WTC11 (cell line): ENCODE measurements around the gene DENND6A. TPM values are rescaled to one million over a fixed set of nuclear protein-coding genes. Genes with fewer than 3 reads are reported as not detected.

Experiments
- ATAC-seq: fragments of 200-7000 bp; cut with Tn5 transposase; 2 replicates; pipeline ENCODE4 v1.10.0; 2021; ENCODE audit warnings: mild to moderate bottlenecking, moderate library complexity
- CTCF ChIA-PET: fragments of 300-600 bp; sonication (Branson Sonifier 250); formaldehyde crosslinking; loops from one replicate; lab custom pipeline; 2021; ENCODE audit warnings: antibody characterized with exemption; lab: Charles Lee
- POLR2A ChIA-PET: fragments of 350-600 bp; sonication (Branson Sonifier 250); formaldehyde crosslinking; loops from one replicate; lab custom pipeline; 2021; ENCODE audit warnings: antibody characterized with exemption; lab: Charles Lee
- DNase-seq: peaks from one replicate; pipeline ENCODE4 v3.0.0; 2021; ENCODE audit warnings: low spot score
- H3K27ac Mint-ChIP-seq: 2 replicates; pipeline ENCODE4 v1.8.0; 2021; ENCODE audit warnings: mixed read lengths
- H3K27me3 Mint-ChIP-seq: 2 replicates; pipeline ENCODE4 v1.8.0; 2021; ENCODE audit warnings: low read depth, mild to moderate bottlenecking, moderate library complexity, mixed read lengths
- H3K36me3 Mint-ChIP-seq: 2 replicates; pipeline ENCODE4 v1.8.0; 2021; ENCODE audit warnings: mixed read lengths
- H3K4me1 Mint-ChIP-seq: 2 replicates; pipeline ENCODE4 v1.8.0; 2022; ENCODE audit warnings: mixed read lengths
- H3K4me3 Mint-ChIP-seq: 2 replicates; pipeline ENCODE4 v1.8.0; 2021; ENCODE audit warnings: mild to moderate bottlenecking, moderate library complexity, mixed read lengths
- H3K9me3 Mint-ChIP-seq: 2 replicates; pipeline ENCODE4 v1.8.0; 2021; ENCODE audit warnings: mixed read lengths
- AFF4 ChIP-seq: sonication (generic); formaldehyde crosslinking; IDR thresholded peaks from 2 replicates; pipeline ENCODE4 v1.8.1; 2023; ENCODE audit warnings: mild to moderate bottlenecking, missing genetic modification reagents, borderline replicate concordance
- AR ChIP-seq: fragments of 250-450 bp; sonication (Bioruptor Pico); IDR thresholded peaks from 2 replicates; pipeline ENCODE4 v1.9.0; 2021; ENCODE audit warnings: mild to moderate bottlenecking
- CBFB ChIP-seq: sonication (generic); formaldehyde crosslinking; IDR thresholded peaks from 2 replicates; pipeline ENCODE4 v1.8.1; 2022; ENCODE audit warnings: mild to moderate bottlenecking, low read depth, missing genetic modification reagents
- CREB1 ChIP-seq: sonication (generic); formaldehyde crosslinking; IDR thresholded peaks from 2 replicates; pipeline ENCODE4 v1.8.0; 2023; ENCODE audit warnings: mild to moderate bottlenecking, missing genetic modification reagents
- CREM ChIP-seq: sonication (generic); formaldehyde crosslinking; IDR thresholded peaks from 2 replicates; pipeline ENCODE4 v1.8.1; 2022; ENCODE audit warnings: mild to moderate bottlenecking, missing genetic modification reagents, moderate library complexity
- E2F1 ChIP-seq: sonication (generic); formaldehyde crosslinking; IDR thresholded peaks from 2 replicates; pipeline ENCODE4 v1.8.0; 2022; ENCODE audit warnings: mild to moderate bottlenecking, missing genetic modification reagents
- E2F4 ChIP-seq: sonication (generic); formaldehyde crosslinking; IDR thresholded peaks from 2 replicates; pipeline ENCODE4 v1.8.1; 2022; ENCODE audit warnings: low read depth, mild to moderate bottlenecking, moderate library complexity, missing genetic modification reagents, borderline replicate concordance
- ESRRA ChIP-seq: sonication (generic); formaldehyde crosslinking; IDR thresholded peaks from 2 replicates; pipeline ENCODE4 v1.8.1; 2022; ENCODE audit warnings: mild to moderate bottlenecking, missing genetic modification reagents, borderline replicate concordance
- FOXP4 ChIP-seq: sonication (generic); formaldehyde crosslinking; IDR thresholded peaks from 2 replicates; pipeline ENCODE4 v1.8.0; 2022; ENCODE audit warnings: mild to moderate bottlenecking, missing genetic modification reagents
- HMGA2 ChIP-seq: fragments of 250-450 bp; sonication (Bioruptor Pico); IDR thresholded peaks from 2 replicates; pipeline ENCODE4 v1.4.0; 2021; ENCODE audit warnings: mild to moderate bottlenecking, moderate library complexity
- JUN ChIP-seq: sonication (generic); formaldehyde crosslinking; IDR thresholded peaks from 2 replicates; pipeline ENCODE4 v1.8.0; 2023; ENCODE audit warnings: mild to moderate bottlenecking, missing genetic modification reagents
- MYBL2 ChIP-seq: sonication (generic); formaldehyde crosslinking; IDR thresholded peaks from 2 replicates; pipeline ENCODE4 v1.8.1; 2023; ENCODE audit warnings: mild to moderate bottlenecking, moderate library complexity, missing genetic modification reagents
- NFE2L1 ChIP-seq: sonication (generic); formaldehyde crosslinking; IDR thresholded peaks from 2 replicates; pipeline ENCODE4 v1.8.1; 2023; ENCODE audit warnings: missing genetic modification reagents
- NFYB ChIP-seq: sonication (generic); formaldehyde crosslinking; conservative IDR thresholded peaks from 2 replicates; pipeline ENCODE4 v1.8.0; 2022; ENCODE audit warnings: low read depth, missing genetic modification reagents
- NR1H2 ChIP-seq: sonication (generic); formaldehyde crosslinking; IDR thresholded peaks from 2 replicates; pipeline ENCODE4 v1.9.0; 2021; ENCODE audit warnings: mild to moderate bottlenecking, moderate library complexity, missing genetic modification reagents
- OVOL2 ChIP-seq: fragments of 250-450 bp; sonication (Bioruptor Pico); IDR thresholded peaks from 2 replicates; pipeline ENCODE4 v1.9.0; 2021; ENCODE audit warnings: mild to moderate bottlenecking, borderline replicate concordance
- PRRX2 ChIP-seq: fragments of 250-450 bp; sonication (Bioruptor Pico); IDR thresholded peaks from 2 replicates; pipeline ENCODE4 v1.8.0; 2021; ENCODE audit warnings: mild to moderate bottlenecking
- SOX15 ChIP-seq: fragments of 250-450 bp; sonication (Bioruptor Pico); IDR thresholded peaks from 2 replicates; pipeline ENCODE4 v1.9.0; 2021; ENCODE audit warnings: mild to moderate bottlenecking
- ZBTB21 ChIP-seq: sonication (generic); formaldehyde crosslinking; IDR thresholded peaks from 2 replicates; pipeline ENCODE4 v1.8.1; 2023; ENCODE audit warnings: mild to moderate bottlenecking, missing genetic modification reagents, borderline replicate concordance
- ZNF219 ChIP-seq: sonication (generic); formaldehyde crosslinking; IDR thresholded peaks from 2 replicates; pipeline ENCODE4 v1.8.0; 2023; ENCODE audit warnings: missing genetic modification reagents, mild to moderate bottlenecking, borderline replicate concordance
- ZNF263 ChIP-seq: sonication (generic); formaldehyde crosslinking; IDR thresholded peaks from 2 replicates; pipeline ENCODE4 v1.8.1; 2022; ENCODE audit warnings: low read depth, mild to moderate bottlenecking, moderate library complexity, missing genetic modification reagents
- total RNA-seq: library from RNA; stranded (reverse); gene quantifications from 3 replicates; pipeline ENCODE4 v1.2.3, GENCODE V29; 2021

The DENND6A gene
- total RNA-seq, 1 experiment from 2014 or later: 13.9 TPM

- ChIA-PET POLR2A (no interaction called here), CTCF (no interaction called here)
- Mint-ChIP-seq H3K27ac (no peak overlapping the region), H3K9me3 (peaks cover 45% of the 10 kb centered on the region), H3K4me1 (no peaks in the 10 kb centered on the region), H3K4me3 (no peak overlapping the region), H3K36me3 (peaks cover 33% of the 10 kb centered on the region)
- TF ChIP-seq ZNF219 (CRISPR knock-in tag): no peak
- TF ChIP-seq JUN (CRISPR knock-in tag): no peak
- no peak for TF ChIP-seq NFE2L1 (CRISPR knock-in tag)
- no peak for TF ChIP-seq SOX15 (CRISPR knock-in tag)
- TF ChIP-seq, all 79 proteins: peak for 0
- ATAC-seq (no peak), DNase-seq (no peak)
- H3K27me3 Mint-ChIP-seq: peaks cover 9% of the 10 kb centered on the region
Measured at GRCh38 chr3:57604971-57605370, 87.9 kb downstream of the DENND6A start.

GRCh38 chr3:57600195-57600594, 92.7 kb downstream of the DENND6A start:
- no peak for TF ChIP-seq PRRX2
- TF ChIP-seq CREB1: no peak
- TF ChIP-seq E2F4: no peak
- no peak for TF ChIP-seq CBFB (CRISPR knock-in tag)
- TF ChIP-seq ZBTB21 (CRISPR knock-in tag): no peak
- TF ChIP-seq MYBL2 (CRISPR knock-in tag): no peak
- no peak for TF ChIP-seq CREM (CRISPR knock-in tag)
- TF ChIP-seq JUN (CRISPR knock-in tag): no peak
- TF ChIP-seq HMGA2: no peak
- TF ChIP-seq FOXP4: no peak
- no peak for TF ChIP-seq E2F1
- TF ChIP-seq ESRRA (CRISPR knock-in tag): no peak
- TF ChIP-seq ZNF263 (CRISPR knock-in tag): no peak
- TF ChIP-seq OVOL2 (CRISPR knock-in tag): no peak
- no peak for TF ChIP-seq NFYB (CRISPR knock-in tag)
- no peak for TF ChIP-seq NR1H2 (CRISPR knock-in tag)
- no peak for TF ChIP-seq AR
- TF ChIP-seq AFF4 (CRISPR knock-in tag): no peak
- Mint-ChIP-seq H3K4me1 (peaks cover 13% of the 10 kb centered on the region), H3K27ac (no peak overlapping the region), H3K27me3 (no peaks in the 10 kb centered on the region), H3K9me3 (peaks cover 6% of the 10 kb centered on the region), H3K36me3 (peaks cover 2% of the 10 kb centered on the region), H3K4me3 (no peak overlapping the region)
- ATAC-seq (no peak), DNase-seq (no peak)
- ChIA-PET POLR2A (no interaction called here), CTCF (no interaction called here)
